Ascending aorta (tissue), 2 donors: ENCODE results near the gene PARVB. TPM values are rescaled to one million over a fixed set of nuclear protein-coding genes. Genes with fewer than 3 reads are reported as not detected.

Experiments used
- DNase-seq, 2 donors: peaks; one replicate each; pipeline ENCODE4 v3.0.0-alpha.2; 2019; ENCODE audit warnings: low spot score in 2 of 2
- H3K27ac ChIP-seq, 2 donors: fragments of 200-600 bp; sonication (generic); one replicate each; pipeline ENCODE4 v1.5.1; 2016 to 2017; ENCODE audit warnings: mild to moderate bottlenecking in 1 of 2
- H3K27me3 ChIP-seq: fragments of 200-600 bp; sonication (generic); one replicate; pipeline ENCODE4 v1.5.1; 2017
- H3K36me3 ChIP-seq, 2 donors: fragments of 200-600 bp; sonication (generic); one replicate each; pipeline ENCODE4 v1.5.1; 2016
- H3K4me1 ChIP-seq, 2 donors: fragments of 200-600 bp; sonication (generic); one replicate each; pipeline ENCODE4 v1.5.1; 2016 to 2017; ENCODE audit warnings: mild to moderate bottlenecking in 1 of 2
- H3K4me3 ChIP-seq, 2 donors: fragments of 200-600 bp; sonication (generic); one replicate each; pipeline ENCODE4 v1.5.1; 2016 to 2017; ENCODE audit warnings: mild to moderate bottlenecking in 1 of 2
- H3K9me3 ChIP-seq, 2 donors: fragments of 200-600 bp; sonication (generic); one replicate each; pipeline ENCODE4 v1.5.1; 2016
- CTCF ChIP-seq, 3 experiments: fragments of 200-600 bp in 2 of 3; fragments of 450-650 bp in 1 of 3; sonication (generic) in 2 of 3; IDR thresholded peaks; one replicate each; pipeline ENCODE4 v1.5.1; 2016 to 2019; ENCODE audit warnings: antibody characterized with exemption in 3 of 3, mild to moderate bottlenecking in 1 of 3, moderate library complexity in 1 of 3
- intact Hi-C: fragments of 100-400 bp; cut with DNase I; formaldehyde crosslinking; loops from one replicate; pipeline ENCODE4 v1.15.1; 2023
- total RNA-seq: library from RNA; depleted of rRNA; stranded (reverse); fragments of >200 nt; gene quantifications from one replicate; pipeline ENCODE4 v1.1.0, GENCODE V29; 2016

The PARVB gene
- total RNA-seq, 1 donor from 2014 or later: 33.8 TPM

GRCh38 chr22:44180706-44181032 is 156.6 kb downstream of the PARVB start, which contains the start of gene PARVG:
Gene PARVG (plus strand): TSS chr22:44180925. CDS start chr22:44183330, 2,405 bp downstream.
- H3K9me3 ChIP-seq: no peaks in the 10 kb centered on the region
- intact Hi-C loops: no loop called here
- no peaks in the 10 kb centered on the region for H3K27me3 ChIP-seq
- no peak for TF ChIP-seq CTCF (IDR thresholded peaks at IDR 0.05)
- peak within 1 kb of the TSS in 1 of 2 donors; percentile 45 for H3K4me3 ChIP-seq
- DNase-seq: no peak
- H3K36me3 ChIP-seq: no peaks in the 10 kb centered on the region
- no peaks in the 10 kb centered on the region for H3K4me1 ChIP-seq
- H3K27ac ChIP-seq: peak within 1 kb of the TSS; percentile 40 to 43

GRCh38 chr22:44181033-44181911 is 157.2 kb downstream of the PARVB start:
- H3K9me3 ChIP-seq: no peaks in the 10 kb centered on the region
- intact Hi-C loops: no loop called here

GRCh38 chr22:44181912-44182587 is 157.9 kb downstream of the PARVB start:
- H3K27me3 ChIP-seq: no peaks in the 10 kb centered on the region
- no peak for DNase-seq
- H3K4me1 ChIP-seq: no peaks in the 10 kb centered on the region
- no peaks in the 10 kb centered on the region for H3K36me3 ChIP-seq
- TF ChIP-seq CTCF (IDR thresholded peaks at IDR 0.05): no peak
- no peaks in the 10 kb centered on the region for H3K9me3 ChIP-seq
- peak overlapping the region; percentile 40 to 43 for H3K27ac ChIP-seq
- H3K4me3 ChIP-seq: peak overlapping the region in 1 of 2 donors; percentile 45
- intact Hi-C loops: no loop called here

More at GRCh38 chr22:44181033-44181911, 157.2 kb downstream of the PARVB start:
- H3K36me3 ChIP-seq: no peaks in the 10 kb centered on the region
- peak overlapping the region in 1 of 2 donors; percentile 45 for H3K4me3 ChIP-seq
- no peaks in the 10 kb centered on the region for H3K4me1 ChIP-seq
- no peak for DNase-seq
- H3K27me3 ChIP-seq: no peaks in the 10 kb centered on the region
- peak overlapping the region; percentile 40 to 43 for H3K27ac ChIP-seq
- TF ChIP-seq CTCF (IDR thresholded peaks at IDR 0.05): no peak

- no peaks in the 10 kb centered on the region for H3K4me1 ChIP-seq
- no peaks in the 10 kb centered on the region for H3K27me3 ChIP-seq
- peak overlapping the region in 1 of 2 donors; percentile 45 for H3K4me3 ChIP-seq
- intact Hi-C loops: no loop called here
- no peaks in the 10 kb centered on the region for H3K36me3 ChIP-seq
- no peaks in the 10 kb centered on the region for H3K9me3 ChIP-seq
- TF ChIP-seq CTCF (IDR thresholded peaks at IDR 0.05): no peak
- peak in 1 of 2 donors; percentile 76 for DNase-seq
- peak overlapping the region in 1 of 2 donors; percentile 43 for H3K27ac ChIP-seq
Measured at GRCh38 chr22:44182588-44183286, 158.6 kb downstream of the PARVB start.

GRCh38 chr22:44183287-44183588 is 159.1 kb downstream of the PARVB start:
- no peak overlapping the region for H3K4me3 ChIP-seq
- no peak for TF ChIP-seq CTCF (IDR thresholded peaks at IDR 0.05)

More at GRCh38 chr22:44183287-44183588, 159.1 kb downstream of the PARVB start:
- intact Hi-C loops: no loop called here
- DNase-seq: no peak
- Histone ChIP-seq H3K36me3 (no peaks in the 10 kb centered on the region), H3K27ac (no peak overlapping the region), H3K4me1 (no peaks in the 10 kb centered on the region), H3K9me3 (no peaks in the 10 kb centered on the region), H3K27me3 (no peaks in the 10 kb centered on the region)
